Kidney epithelial cell (primary cell): ENCODE data around the gene EXOG. TPM values are rescaled to one million over a fixed set of nuclear protein-coding genes. Genes with fewer than 3 reads are reported as not detected.
"Not testable (repeated sequence)": the region's sequence is repeated elsewhere in the genome, so short reads cannot be mapped to it uniquely, and the experiment has no call there.

Experiments
- DNase-seq: peaks from one replicate; pipeline ENCODE4 v3.0.0-alpha.2; 2010; ENCODE audit warnings: low read depth
- H3K27me3 ChIP-seq: 2 replicates; pipeline ENCODE4 v1.6.0; 2011; ENCODE audit warnings: low read length; ENCODE audit not compliant: control insufficient read depth, insufficient read depth
- H3K36me3 ChIP-seq: 2 replicates; pipeline ENCODE4 v1.5.1; 2011; ENCODE audit warnings: low read length; ENCODE audit not compliant: control insufficient read depth, insufficient read depth
- H3K4me3 ChIP-seq: 2 replicates; pipeline ENCODE4 v1.5.1; 2011; ENCODE audit warnings: low read depth, mild to moderate bottlenecking, control low read depth, low read length
- total RNA-seq: library from RNA; depleted of rRNA; stranded (reverse); fragments of >200 nt; gene quantifications from 2 replicates; pipeline ENCODE4 v1.2.3, GENCODE V29; 2015
- TF ChIP-seq, protein P1 (sequence below): IDR thresholded peaks from 2 replicates; pipeline ENCODE4 v1.5.1; 2011; ENCODE audit warnings: mild to moderate bottlenecking, moderate library complexity, low read length, control low read depth, inconsistent platforms; ENCODE audit not compliant: insufficient read depth, poor library complexity, severe bottlenecking

The EXOG gene
- total RNA-seq, 1 donor from 2014 or later = 5.4 TPM

DNA sequence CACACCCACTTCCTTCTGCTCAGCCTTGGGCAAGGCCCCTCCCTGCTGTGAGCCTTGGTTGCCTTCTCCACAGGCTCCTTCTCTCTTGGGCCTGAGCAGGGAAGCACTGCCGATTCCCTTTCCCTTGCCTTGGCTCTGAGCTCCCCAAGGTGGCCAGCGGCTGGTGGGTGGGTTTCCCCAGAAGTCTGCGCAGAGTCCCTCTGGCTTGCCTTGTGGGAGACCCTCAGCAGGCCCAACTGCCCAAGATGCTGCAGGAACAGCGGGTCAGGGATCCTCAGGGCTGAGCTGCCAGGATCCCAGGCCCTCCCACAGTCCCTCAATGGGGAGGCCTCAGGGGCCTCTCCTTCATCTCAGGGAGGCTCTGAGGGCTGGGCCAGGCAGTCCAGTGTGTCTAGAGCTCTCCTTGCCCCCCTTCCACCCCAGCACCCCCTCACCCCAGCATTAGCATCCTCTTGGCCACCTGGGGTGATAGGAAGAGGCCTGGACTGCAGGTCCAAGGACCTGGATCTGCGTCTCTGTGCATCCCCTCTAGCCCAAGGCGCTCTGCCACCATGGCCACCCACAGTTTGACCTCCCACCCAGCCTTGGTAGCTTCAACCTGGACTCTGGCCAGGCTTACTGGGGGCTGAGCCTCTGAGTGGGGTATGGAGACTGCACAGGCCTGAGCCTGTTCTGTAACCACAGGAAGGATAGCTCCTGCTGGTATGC is 68.6 kb downstream of the EXOG start:
- Histone ChIP-seq H3K27me3 (no peaks in the 10 kb centered on the region), H3K4me3 (no peak overlapping the region), H3K36me3 (no peaks in the 10 kb centered on the region)
- no peak for DNase-seq
- TF ChIP-seq, protein P1, sequence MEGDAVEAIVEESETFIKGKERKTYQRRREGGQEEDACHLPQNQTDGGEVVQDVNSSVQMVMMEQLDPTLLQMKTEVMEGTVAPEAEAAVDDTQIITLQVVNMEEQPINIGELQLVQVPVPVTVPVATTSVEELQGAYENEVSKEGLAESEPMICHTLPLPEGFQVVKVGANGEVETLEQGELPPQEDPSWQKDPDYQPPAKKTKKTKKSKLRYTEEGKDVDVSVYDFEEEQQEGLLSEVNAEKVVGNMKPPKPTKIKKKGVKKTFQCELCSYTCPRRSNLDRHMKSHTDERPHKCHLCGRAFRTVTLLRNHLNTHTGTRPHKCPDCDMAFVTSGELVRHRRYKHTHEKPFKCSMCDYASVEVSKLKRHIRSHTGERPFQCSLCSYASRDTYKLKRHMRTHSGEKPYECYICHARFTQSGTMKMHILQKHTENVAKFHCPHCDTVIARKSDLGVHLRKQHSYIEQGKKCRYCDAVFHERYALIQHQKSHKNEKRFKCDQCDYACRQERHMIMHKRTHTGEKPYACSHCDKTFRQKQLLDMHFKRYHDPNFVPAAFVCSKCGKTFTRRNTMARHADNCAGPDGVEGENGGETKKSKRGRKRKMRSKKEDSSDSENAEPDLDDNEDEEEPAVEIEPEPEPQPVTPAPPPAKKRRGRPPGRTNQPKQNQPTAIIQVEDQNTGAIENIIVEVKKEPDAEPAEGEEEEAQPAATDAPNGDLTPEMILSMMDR = no peak

DNA sequence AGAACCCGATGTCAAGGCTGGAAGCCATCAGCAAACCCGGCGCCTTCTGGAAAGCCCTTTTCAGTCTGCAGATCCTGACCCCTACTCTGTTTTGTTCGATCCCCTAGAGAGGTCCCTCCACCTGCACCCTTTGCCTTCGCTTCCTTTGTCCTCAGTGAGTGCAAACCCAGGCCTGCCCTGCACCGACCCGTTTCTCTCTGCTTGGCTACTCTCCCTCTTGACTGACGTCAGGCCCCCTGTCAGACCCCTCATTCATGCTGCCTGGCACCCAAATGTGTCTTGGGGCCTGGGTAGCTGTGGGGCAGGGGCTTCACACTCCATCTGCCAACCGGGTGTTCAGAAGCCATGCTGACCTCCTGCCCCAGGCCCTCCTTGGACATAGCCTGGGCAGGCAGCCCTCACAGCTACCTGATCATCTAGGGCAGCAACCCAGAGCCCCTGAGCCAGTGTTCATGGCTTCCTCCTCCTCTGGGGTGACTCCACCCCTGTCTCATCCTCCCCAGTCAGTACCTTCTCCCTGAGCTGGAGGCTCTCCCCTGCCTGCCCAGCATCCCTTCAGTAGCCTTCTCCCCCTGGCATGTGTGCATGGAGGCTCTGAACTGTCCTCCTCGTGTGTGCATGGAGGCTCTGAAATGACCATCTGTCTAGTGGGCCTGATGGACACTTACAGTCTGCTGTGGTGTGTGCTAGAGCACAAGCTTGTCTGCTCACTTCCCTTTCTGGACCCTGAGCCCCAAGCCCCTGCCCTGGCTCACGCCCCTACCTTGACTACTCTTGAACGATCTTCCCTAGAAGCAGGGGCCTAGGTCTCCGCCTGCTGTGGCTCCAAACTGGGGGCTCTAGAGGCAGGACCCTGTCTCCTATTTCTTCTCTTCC is 69.4 kb downstream of the EXOG start:
- TF ChIP-seq, protein P1 = no peak
- no peak for DNase-seq
- no peak overlapping the region for H3K4me3 ChIP-seq
- H3K36me3 ChIP-seq = no peaks in the 10 kb centered on the region
- no peaks in the 10 kb centered on the region for H3K27me3 ChIP-seq

DNA sequence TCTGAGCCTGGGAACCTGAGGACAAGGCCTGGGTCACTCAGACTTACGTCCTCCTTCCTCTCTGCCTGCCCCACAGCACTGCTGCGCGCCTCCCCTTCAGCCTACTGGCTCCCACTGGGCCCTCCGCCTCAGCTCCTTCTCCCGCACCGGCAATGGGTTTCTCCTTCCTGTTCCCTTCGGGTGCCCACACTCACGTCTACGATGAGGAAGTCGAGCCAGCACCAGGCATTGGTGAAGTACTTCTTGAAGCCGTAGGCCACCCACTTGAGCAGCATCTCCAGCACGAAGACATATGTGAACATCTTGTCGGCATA is 70.0 kb downstream of the EXOG start:
- DNase-seq = no peak
- TF ChIP-seq, protein P1 = no peak
- Histone ChIP-seq H3K36me3 (no peaks in the 10 kb centered on the region), H3K27me3 (no peaks in the 10 kb centered on the region), H3K4me3 (no peak overlapping the region)

DNA sequence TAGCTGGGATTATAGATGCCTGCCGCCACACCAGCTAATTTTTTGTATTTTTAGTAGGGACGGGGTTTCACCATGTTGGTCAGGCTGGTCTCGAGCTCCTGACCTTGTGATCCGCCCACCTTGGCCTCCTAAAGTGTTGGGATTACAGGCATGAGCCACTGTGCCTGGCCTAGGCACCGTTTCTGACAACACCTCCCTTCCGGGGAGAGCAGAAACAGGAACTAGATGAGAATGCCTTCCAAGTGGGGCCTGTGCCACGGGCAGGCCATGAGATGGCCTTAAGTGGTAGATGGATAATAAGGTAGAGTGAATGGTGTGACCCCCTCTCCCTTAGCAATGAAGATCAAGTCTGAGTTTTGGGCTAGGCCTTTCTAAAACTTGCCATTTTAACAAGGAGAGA is 70.7 kb downstream of the EXOG start:
- H3K36me3 ChIP-seq, H3K27me3 ChIP-seq, DNase-seq, H3K4me3 ChIP-seq: not testable (repeated sequence)

DNA sequence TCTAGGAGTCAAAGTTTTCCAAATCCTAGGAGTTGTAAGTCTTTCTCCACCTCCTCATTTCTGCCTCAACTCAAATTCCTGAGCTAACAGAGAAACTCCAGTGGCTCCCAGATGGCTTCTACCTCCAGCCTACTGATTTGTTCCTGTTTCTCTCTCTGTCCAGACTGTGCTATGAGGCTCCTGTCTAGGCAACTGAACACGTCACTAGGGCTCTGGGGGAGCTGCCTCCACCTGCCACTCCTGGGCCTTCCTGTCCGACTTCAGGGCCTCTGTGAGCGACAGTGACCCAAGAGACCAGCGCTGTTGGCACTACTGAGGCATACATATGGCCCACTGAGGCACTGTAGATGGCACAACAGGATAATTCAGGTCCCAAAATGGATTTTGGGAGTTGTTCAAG is 71.4 kb downstream of the EXOG start:
- no peaks in the 10 kb centered on the region for H3K27me3 ChIP-seq
- no peak overlapping the region for H3K4me3 ChIP-seq
- no peak for DNase-seq
- H3K36me3 ChIP-seq = no peaks in the 10 kb centered on the region
- TF ChIP-seq, protein P1 = no peak

DNA sequence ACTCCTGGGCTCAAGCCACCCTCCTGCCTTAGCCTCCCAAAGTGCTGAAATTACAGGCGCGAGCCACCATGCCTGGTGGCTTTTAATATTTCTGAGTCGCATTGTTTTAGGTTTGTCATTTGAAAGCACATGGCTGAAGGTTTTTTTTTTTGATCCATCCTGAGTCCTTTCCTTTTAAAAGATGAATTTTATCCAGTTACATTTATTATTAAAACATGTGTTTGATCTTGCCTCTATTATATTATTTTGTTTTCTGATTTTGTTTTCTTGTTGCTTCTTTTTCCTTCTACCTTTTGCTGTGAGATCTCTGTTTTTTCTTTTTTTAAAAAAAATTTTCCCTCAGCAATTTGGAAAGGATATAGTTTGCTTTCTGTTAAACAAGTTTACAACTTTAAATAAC is 77.0 kb downstream of the EXOG start:
- H3K27me3 ChIP-seq = no peaks in the 10 kb centered on the region
- H3K36me3 ChIP-seq = no peaks in the 10 kb centered on the region
- DNase-seq = no peak
- TF ChIP-seq, protein P1 = no peak
- H3K4me3 ChIP-seq = no peak overlapping the region
